Adrenal gland (tissue), 12 donors: ENCODE measurements around the gene TMEM135. TPM values are rescaled to one million over a fixed set of nuclear protein-coding genes. Genes with fewer than 3 reads are reported as not detected.

Experiments
- DNase-seq, 7 donors: peaks; one replicate each; pipeline ENCODE4 v3.0.0-alpha.2; 2019 to 2020
- H3K27ac ChIP-seq, 5 donors: fragments of 200-600 bp; sonication (generic) in 4 of 5; 1 replicate in 3 of 5; 2 replicates in 2 of 5; pipeline versions ENCODE4 v1.5.1 to v1.8.0; 2016 to 2020; ENCODE audit warnings: mild to moderate bottlenecking in 1 of 5
- H3K27me3 ChIP-seq: fragments of 200-600 bp; 2 replicates; pipeline ENCODE4 v1.8.0; 2021
- H3K36me3 ChIP-seq, 2 donors: fragments of 200-600 bp; replicated peaks in 1 of 2; 1 replicate in 1 of 2; 2 replicates in 1 of 2; pipeline versions ENCODE4 v1.5.1 to v1.8.0; 2018 to 2022
- H3K4me1 ChIP-seq, 2 donors: fragments of 200-600 bp; replicated peaks in 1 of 2; 1 replicate in 1 of 2; 2 replicates in 1 of 2; pipeline versions ENCODE4 v1.5.1 to v1.8.0; 2018 to 2021
- H3K4me3 ChIP-seq, 4 donors: fragments of 200-600 bp; sonication (generic) in 3 of 4; one replicate each; pipeline ENCODE4 v1.5.1; 2016 to 2018
- H3K9me3 ChIP-seq, 3 donors: fragments of 200-600 bp; sonication (generic) in 1 of 3; replicated peaks in 1 of 3; 1 replicate in 2 of 3; 2 replicates in 1 of 3; pipeline versions ENCODE4 v1.5.1 to v1.8.0; 2016 to 2021
- POLR2A ChIP-seq, 2 donors: fragments of 450-650 bp; IDR thresholded peaks; one replicate each; pipeline ENCODE4 v1.6.1; 2017; ENCODE audit warnings: antibody characterized with exemption in 2 of 2, mild to moderate bottlenecking in 2 of 2, moderate library complexity in 1 of 2
- WGBS, 4 donors: extraction: QIAGEN DNeasy Blood & Tissue Kit in 2 of 4; methylation state at CpG; one replicate each; pipeline versions ENCODE4 v1.1.5 to v1.1.7; 2013 to 2017; 5-methylcytosine and 5-hydroxymethylcytosine counted together
- intact Hi-C, 2 donors: fragments of 100-400 bp; cut with DNase I; formaldehyde crosslinking; loops; one replicate each; pipeline versions ENCODE4 v1.14.1 to v1.15.0; 2022 to 2023
- polyA plus RNA-seq, 3 donors: library from polyadenylated mRNA; stranded (reverse); fragments of 200-250 nt in 2 of 3; fragments of 350-450 nt in 1 of 3; fragmentation: Illumina TruSeq in 1 of 3; extraction: RNeasy Lipid Tissue Mini Kit (QIAGEN cat#74804) in 1 of 3; gene quantifications; one replicate each; pipeline ENCODE4 v1.2.3, GENCODE V29; 2013 to 2014
- total RNA-seq, 9 donors: library from RNA; depleted of rRNA in 4 of 9; stranded (reverse); fragments of >200 nt in 4 of 9; fragments of 120-200 nt in 1 of 9; fragmentation: NEBNext Ultra II Directional in 1 of 9; extraction: Animal tissue kit (Norgen Biotek cat#: 25700) in 1 of 9; gene quantifications; one replicate each; pipeline versions ENCODE4 v1.1.0 to v1.2.4, GENCODE V29; 2013 to 2023
- TF ChIP-seq, protein P1 (sequence below), 6 experiments: fragments of 450-650 bp in 4 of 6; fragments of 200-600 bp in 2 of 6; sonication (generic) in 1 of 6; IDR thresholded peaks; 1 replicate in 5 of 6; 2 replicates in 1 of 6; pipeline versions ENCODE4 v1.5.1 to v1.8.0; 2016 to 2021; ENCODE audit warnings: antibody characterized with exemption in 6 of 6, mild to moderate bottlenecking in 2 of 6, moderate library complexity in 1 of 6
- donor health status: healthy with polysubstance abuse.
- donor health status: Bipolar disorder and iron deficiency.
- donor health status: DM: yes; HTN: yes; CAD: no.
- donor health status: DM: no; HTN: no; CAD: no.
- donor health status: DM: no; HTN: no; CAD: no.
- donor health status: DM: yes; HTN: yes; CAD: no.

The TMEM135 gene
- total and polyA plus RNA-seq, 12 donors = 8.2 to 101 (median 44.5) TPM

DNA sequence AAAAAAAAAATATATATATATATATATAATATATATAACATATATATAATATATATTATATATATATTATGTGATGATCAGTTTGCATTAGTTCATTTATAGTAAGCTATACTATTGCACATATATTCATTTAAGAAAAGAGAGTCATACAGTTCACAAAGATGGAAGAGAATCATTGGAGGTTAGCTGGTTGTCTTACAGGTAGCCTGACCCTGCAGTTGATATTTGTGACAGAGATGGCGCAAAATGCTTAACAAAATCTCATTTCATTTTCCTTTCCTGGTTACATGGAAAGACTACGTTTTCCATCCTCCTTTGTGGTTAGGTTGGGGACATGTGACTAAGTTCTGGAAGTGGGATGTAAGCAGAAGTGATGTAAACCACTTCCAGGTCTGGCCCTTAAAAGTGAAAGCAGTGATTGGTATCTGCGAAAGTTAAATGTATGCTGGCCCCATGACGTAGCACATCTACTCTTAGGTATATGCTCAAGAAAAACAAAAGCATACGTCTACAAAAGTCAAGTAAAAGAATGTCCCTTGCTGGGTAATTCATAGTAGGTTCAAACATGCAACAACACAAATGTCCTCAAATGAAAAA, 7.2 kb upstream of the TMEM135 start:
- no peak overlapping the region for H3K27ac ChIP-seq
- H3K36me3 ChIP-seq = no peaks in the 10 kb centered on the region
- no peaks in the 10 kb centered on the region for H3K9me3 ChIP-seq
- TF ChIP-seq POLR2A (IDR thresholded peaks at IDR 0.05) = no peak
- TF ChIP-seq, protein P1, sequence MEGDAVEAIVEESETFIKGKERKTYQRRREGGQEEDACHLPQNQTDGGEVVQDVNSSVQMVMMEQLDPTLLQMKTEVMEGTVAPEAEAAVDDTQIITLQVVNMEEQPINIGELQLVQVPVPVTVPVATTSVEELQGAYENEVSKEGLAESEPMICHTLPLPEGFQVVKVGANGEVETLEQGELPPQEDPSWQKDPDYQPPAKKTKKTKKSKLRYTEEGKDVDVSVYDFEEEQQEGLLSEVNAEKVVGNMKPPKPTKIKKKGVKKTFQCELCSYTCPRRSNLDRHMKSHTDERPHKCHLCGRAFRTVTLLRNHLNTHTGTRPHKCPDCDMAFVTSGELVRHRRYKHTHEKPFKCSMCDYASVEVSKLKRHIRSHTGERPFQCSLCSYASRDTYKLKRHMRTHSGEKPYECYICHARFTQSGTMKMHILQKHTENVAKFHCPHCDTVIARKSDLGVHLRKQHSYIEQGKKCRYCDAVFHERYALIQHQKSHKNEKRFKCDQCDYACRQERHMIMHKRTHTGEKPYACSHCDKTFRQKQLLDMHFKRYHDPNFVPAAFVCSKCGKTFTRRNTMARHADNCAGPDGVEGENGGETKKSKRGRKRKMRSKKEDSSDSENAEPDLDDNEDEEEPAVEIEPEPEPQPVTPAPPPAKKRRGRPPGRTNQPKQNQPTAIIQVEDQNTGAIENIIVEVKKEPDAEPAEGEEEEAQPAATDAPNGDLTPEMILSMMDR (IDR thresholded peaks at IDR 0.05) = no peak
- no peak overlapping the region for H3K4me3 ChIP-seq
- H3K4me1 ChIP-seq = no peaks in the 10 kb centered on the region
- no peaks in the 10 kb centered on the region for H3K27me3 ChIP-seq
- WGBS, 4 donors = 63 to 78% (median 72%) methylated on average over 5 of the region's 5 CpGs
- DNase-seq = no peak
- intact Hi-C loops = loop anchor here (10.0 kb wide), 1 partner anchor 76 kb away; the partner anchor contains the start of gene FZD4 (in 2 of the 2)

DNA sequence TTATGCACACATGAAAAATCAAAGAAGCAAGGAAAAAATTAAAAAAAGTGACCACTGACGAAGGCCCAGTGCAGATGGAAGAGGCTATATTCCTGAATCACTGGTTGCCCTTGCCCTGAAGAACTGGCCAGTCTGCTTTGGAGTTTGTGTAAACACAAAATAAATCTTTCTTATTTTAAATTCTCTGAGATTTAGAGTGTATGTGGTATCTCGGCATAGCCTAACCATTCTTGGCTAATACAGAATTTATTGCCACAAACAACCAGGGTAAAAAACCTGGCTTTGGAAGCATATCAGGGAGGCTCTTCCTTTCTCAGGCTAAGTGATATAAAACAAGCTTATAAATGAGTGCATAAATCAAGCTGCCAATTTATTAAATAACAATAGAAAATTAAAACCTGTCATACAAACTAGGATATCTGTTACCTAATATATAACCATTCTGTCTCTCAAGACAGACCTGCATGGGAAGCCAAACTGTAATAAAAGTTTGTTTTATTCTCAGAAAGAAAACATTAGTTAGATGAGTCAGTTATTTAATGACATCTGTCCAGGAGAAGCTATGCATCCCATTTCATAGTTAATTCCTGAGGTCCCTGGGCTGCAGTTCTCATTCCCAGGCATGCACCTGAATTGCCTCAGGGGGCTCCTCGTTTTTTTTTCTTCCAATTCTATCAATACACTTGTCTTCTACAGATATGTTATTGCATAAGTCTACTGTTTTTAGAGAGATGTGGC, 6.1 kb upstream of the TMEM135 start:
- Histone ChIP-seq H3K4me3 (no peak overlapping the region), H3K4me1 (peaks cover 0 to under 1% of the 10 kb centered on the region in 2 donors), H3K27me3 (no peaks in the 10 kb centered on the region), H3K36me3 (no peaks in the 10 kb centered on the region), H3K9me3 (no peaks in the 10 kb centered on the region), H3K27ac (no peak overlapping the region)
- WGBS, 4 donors = 55 to 61% (median 57%) methylated on average over 3 of the region's 3 CpGs
- intact Hi-C loops = loop anchor here (10.0 kb wide), 1 partner anchor 77 kb away; the partner anchor contains the start of gene FZD4 (in 2 of the 2)
- TF ChIP-seq POLR2A (IDR thresholded peaks at IDR 0.05) = no peak
- TF ChIP-seq, protein P1 (IDR thresholded peaks at IDR 0.05) = no peak
- no peak for DNase-seq

DNA sequence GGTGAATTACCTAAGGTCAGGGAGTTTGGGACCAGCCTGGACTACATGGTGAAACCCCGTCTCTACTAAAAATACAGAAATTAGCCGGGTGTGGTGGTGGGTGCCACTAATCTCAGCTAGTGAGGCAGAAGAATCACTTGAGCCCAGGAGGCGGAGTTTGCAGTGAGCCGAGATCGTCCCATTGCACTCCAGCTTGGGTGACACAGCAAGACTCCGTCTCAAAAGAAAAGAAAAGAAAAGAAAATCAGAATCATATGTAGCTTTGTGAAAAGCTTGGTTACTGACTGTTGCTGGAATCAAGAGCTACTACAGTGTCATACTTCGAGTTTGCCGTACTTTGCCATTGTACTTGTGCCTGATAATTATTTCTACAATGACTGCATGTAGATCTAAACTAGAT, 4.2 kb upstream of the TMEM135 start:
- Histone ChIP-seq H3K27me3 (no peaks in the 10 kb centered on the region), H3K9me3 (no peaks in the 10 kb centered on the region), H3K4me1 (peaks cover 3 to 7% of the 10 kb centered on the region in 2 donors), H3K36me3 (no peaks in the 10 kb centered on the region), H3K27ac (no peak overlapping the region), H3K4me3 (no peak overlapping the region)
- TF ChIP-seq, protein P1 (IDR thresholded peaks at IDR 0.05) = no peak
- no peak for TF ChIP-seq POLR2A (IDR thresholded peaks at IDR 0.05)
- intact Hi-C loops = loop anchor here (10.0 kb wide), 1 partner anchor 79 kb away; the partner anchor contains the start of gene FZD4 (in 2 of the 2)
- WGBS, 4 donors = 78 to 88% (median 87%) methylated on average over 8 of the region's 8 CpGs
- DNase-seq = no peak

DNA sequence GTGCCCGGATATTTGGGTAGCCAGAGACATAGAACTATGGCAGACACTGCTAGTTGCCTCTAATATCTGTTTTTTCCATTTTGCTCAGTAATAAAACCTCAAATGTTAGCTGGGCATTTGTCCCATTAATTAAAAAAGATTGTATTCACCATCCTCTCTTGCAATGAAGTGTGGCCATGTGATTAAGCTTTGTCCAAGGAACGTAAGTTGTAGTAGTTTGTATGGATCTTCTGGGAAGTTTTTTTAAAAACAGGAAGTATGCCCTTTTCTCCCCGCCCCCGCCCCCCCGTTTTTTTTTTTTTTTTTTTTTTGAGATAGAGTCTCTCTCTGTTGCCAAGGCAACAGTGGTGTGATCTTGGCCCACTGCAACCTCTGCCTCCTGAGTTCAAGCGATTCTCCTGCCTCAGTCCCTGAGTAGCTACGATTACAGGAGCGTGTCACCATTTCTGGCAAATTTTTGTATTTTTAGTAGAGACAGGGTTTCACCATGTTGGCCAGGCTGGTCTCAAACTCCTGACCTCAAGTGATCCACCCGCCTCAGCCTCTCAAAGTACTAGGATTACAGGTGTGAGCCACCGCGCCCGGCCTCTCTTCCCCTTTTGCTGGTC, 1.7 kb upstream of the TMEM135 start:
- Histone ChIP-seq H3K4me1 (peaks cover 23 to 27% of the 10 kb centered on the region in 2 donors), H3K9me3 (no peaks in the 10 kb centered on the region), H3K27me3 (no peaks in the 10 kb centered on the region), H3K27ac (peak overlapping the region in 1 of 5 donors; percentile 84), H3K4me3 (no peak overlapping the region), H3K36me3 (no peaks in the 10 kb centered on the region)
- 61 to 70% (median 66%) methylated on average over 12 of the region's 12 CpGs for WGBS, 4 donors
- intact Hi-C loops = loop anchor here (10.0 kb wide), 1 partner anchor 81 kb away; the partner anchor contains the start of gene FZD4 (in 2 of the 2)
- DNase-seq = peak in 2 of 7 donors; percentile 26 to 33
- no peak for TF ChIP-seq POLR2A (IDR thresholded peaks at IDR 0.05)
- TF ChIP-seq, protein P1 (IDR thresholded peaks at IDR 0.05) = no peak
